ENCODE results near the gene ZNF223.

GRCh38 chr19:44025217-44025936, 26.5 kb upstream of the ZNF223 start, which contains the start of gene ZNF222:
- no peak; the same call in 1 of the 2 replicates for TF ChIP-seq ZNF687 (IDR thresholded peaks at IDR 0.05)
- no peak for TF ChIP-seq CTCF (IDR thresholded peaks at IDR 0.05 in 2 of 3, conservative IDR thresholded peaks at IDR 0.05 in 1 of 3; ENCODE audit: control insufficient read depth in 2 of 3, extremely low read depth in 1 of 3, insufficient read depth in 1 of 3, low read depth in 3 of 3, low read length in 3 of 3)
- TF ChIP-seq SPI1 (IDR thresholded peaks at IDR 0.05; ENCODE audit: borderline replicate concordance, insufficient read depth, low read depth, low read length): peak; percentile 48; the same call in 1 of the 2 replicates
- TF ChIP-seq RFX5 (IDR thresholded peaks at IDR 0.05; ENCODE audit: low read depth, low read length): no peak
- no peak for TF ChIP-seq JUND (IDR thresholded peaks at IDR 0.05; ENCODE audit: low read depth, low read length)
- TF ChIP-seq PAX8 (IDR thresholded peaks at IDR 0.05): no peak
- TF ChIP-seq REST (IDR thresholded peaks at IDR 0.05; ENCODE audit: low read depth, low read length): no peak
- TF ChIP-seq POLR2A (IDR thresholded peaks at IDR 0.05; ENCODE audit: low read depth, low read length): 0 out of 2 replicates have a peak, but pooled peaks have one; percentile 44
- TF ChIP-seq IRF3 (IDR thresholded peaks at IDR 0.05): no peak
- no peak for TF ChIP-seq ZBTB33 (IDR thresholded peaks at IDR 0.05)
- TF ChIP-seq MAX (IDR thresholded peaks at IDR 0.05; ENCODE audit: low read depth, low read length): no peak
- no peak for TF ChIP-seq RAD21 (IDR thresholded peaks at IDR 0.05; ENCODE audit: insufficient read depth, low read depth, low read length)
- no peak for TF ChIP-seq SP1 (IDR thresholded peaks at IDR 0.05; ENCODE audit: low read depth, low read length)
